ENCODE data around the gene PDSS2. TPM values are rescaled to one million over a fixed set of nuclear protein-coding genes. Genes with fewer than 3 reads are reported as not detected.

The PDSS2 gene
- total RNA-seq, 1 donor, result 12.3 TPM

DNA sequence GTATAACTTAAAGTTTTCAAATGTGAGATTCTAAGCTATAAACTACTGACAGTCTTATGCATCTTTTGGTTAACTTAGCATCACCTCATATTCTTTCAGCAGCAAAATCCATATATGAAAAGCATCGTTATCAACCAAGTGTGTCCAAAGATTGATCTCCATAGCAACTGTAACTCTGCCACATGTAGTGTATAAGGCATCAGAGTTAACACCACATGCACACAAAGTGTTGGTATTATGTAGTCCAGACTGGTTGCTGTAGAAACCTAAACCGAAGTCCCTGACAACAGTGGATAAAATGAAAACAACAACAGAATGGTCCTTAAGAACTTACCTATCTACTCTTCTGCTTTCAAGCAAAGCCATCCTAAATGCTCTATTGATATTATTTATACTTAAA lies 39.6 kb downstream of the PDSS2 start:
- no peak overlapping the region for H2AFZ ChIP-seq (ENCODE audit: low read length)
- no peaks in the 10 kb centered on the region for H3K27me3 ChIP-seq (ENCODE audit: insufficient read depth, low read length)
- no peaks in the 10 kb centered on the region for H3K4me1 ChIP-seq (ENCODE audit: insufficient read depth, low read length)
- DNase-seq (ENCODE audit: insufficient read length, low spot score, missing footprints), result no peak
- no peaks in the 10 kb centered on the region for H3K36me3 ChIP-seq (ENCODE audit: insufficient read depth, low read length)
- H3K27ac ChIP-seq (ENCODE audit: low read depth, low read length), result no peak overlapping the region
- H4K20me1 ChIP-seq (ENCODE audit: insufficient read depth, low read length), result no peaks in the 10 kb centered on the region
- no peak overlapping the region for H3K4me3 ChIP-seq (ENCODE audit: insufficient read depth, low read length)
- H3K79me2 ChIP-seq (ENCODE audit: insufficient read depth, low read length), result peaks cover 2% of the 10 kb centered on the region
- H3K9me3 ChIP-seq (ENCODE audit: low read depth, low read length), result no peaks in the 10 kb centered on the region
- TF ChIP-seq, protein P1, sequence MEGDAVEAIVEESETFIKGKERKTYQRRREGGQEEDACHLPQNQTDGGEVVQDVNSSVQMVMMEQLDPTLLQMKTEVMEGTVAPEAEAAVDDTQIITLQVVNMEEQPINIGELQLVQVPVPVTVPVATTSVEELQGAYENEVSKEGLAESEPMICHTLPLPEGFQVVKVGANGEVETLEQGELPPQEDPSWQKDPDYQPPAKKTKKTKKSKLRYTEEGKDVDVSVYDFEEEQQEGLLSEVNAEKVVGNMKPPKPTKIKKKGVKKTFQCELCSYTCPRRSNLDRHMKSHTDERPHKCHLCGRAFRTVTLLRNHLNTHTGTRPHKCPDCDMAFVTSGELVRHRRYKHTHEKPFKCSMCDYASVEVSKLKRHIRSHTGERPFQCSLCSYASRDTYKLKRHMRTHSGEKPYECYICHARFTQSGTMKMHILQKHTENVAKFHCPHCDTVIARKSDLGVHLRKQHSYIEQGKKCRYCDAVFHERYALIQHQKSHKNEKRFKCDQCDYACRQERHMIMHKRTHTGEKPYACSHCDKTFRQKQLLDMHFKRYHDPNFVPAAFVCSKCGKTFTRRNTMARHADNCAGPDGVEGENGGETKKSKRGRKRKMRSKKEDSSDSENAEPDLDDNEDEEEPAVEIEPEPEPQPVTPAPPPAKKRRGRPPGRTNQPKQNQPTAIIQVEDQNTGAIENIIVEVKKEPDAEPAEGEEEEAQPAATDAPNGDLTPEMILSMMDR (IDR thresholded peaks at IDR 0.05; ENCODE audit: extremely low read depth, low read depth, low read length), result no peak
- H3K4me2 ChIP-seq (ENCODE audit: insufficient read depth, low read length), result no peak overlapping the region

GRCh38 chr6:107418118-107418517 lies 41.2 kb downstream of the PDSS2 start:
- Histone ChIP-seq H3K36me3 (ENCODE audit: insufficient read depth, low read length) (no peaks in the 10 kb centered on the region), H3K4me3 (ENCODE audit: insufficient read depth, low read length) (no peak overlapping the region), H2AFZ (ENCODE audit: low read length) (no peak overlapping the region), H3K4me1 (ENCODE audit: insufficient read depth, low read length) (no peaks in the 10 kb centered on the region), H3K27ac (ENCODE audit: low read depth, low read length) (no peak overlapping the region), H3K4me2 (ENCODE audit: insufficient read depth, low read length) (no peak overlapping the region), H3K9me3 (ENCODE audit: low read depth, low read length) (no peaks in the 10 kb centered on the region), H3K79me2 (ENCODE audit: insufficient read depth, low read length) (peaks cover 2% of the 10 kb centered on the region), H4K20me1 (ENCODE audit: insufficient read depth, low read length) (peaks cover 3% of the 10 kb centered on the region), H3K27me3 (ENCODE audit: insufficient read depth, low read length) (no peaks in the 10 kb centered on the region)
- DNase-seq (ENCODE audit: insufficient read length, low spot score, missing footprints), result no peak
- TF ChIP-seq, protein P1 (IDR thresholded peaks at IDR 0.05; ENCODE audit: extremely low read depth, low read depth, low read length), result peak; percentile 60

DNA sequence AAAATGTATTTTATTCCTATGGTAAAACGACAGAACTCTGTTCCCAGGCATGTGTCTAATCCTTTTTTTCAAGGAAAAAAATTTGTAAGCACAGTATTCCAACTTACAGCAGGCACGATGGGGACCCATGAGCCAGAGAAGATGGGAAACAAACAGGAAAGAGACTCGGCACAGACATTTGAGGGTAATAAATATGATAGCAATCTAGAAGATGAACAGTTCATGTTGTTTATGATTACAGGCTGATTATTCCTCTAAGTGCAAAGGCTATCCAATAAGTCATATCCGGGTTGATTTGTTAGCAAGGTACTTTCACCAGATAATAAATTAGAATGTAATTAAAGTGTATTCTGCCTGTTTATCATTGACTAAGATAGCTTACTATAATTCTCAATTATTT lies 43.2 kb downstream of the PDSS2 start:
- DNase-seq (ENCODE audit: insufficient read length, low spot score, missing footprints), result no peak
- Histone ChIP-seq H4K20me1 (ENCODE audit: insufficient read depth, low read length) (peaks cover 3% of the 10 kb centered on the region), H3K79me2 (ENCODE audit: insufficient read depth, low read length) (peaks cover 2% of the 10 kb centered on the region), H3K9me3 (ENCODE audit: low read depth, low read length) (no peaks in the 10 kb centered on the region), H3K27ac (ENCODE audit: low read depth, low read length) (no peak overlapping the region), H3K36me3 (ENCODE audit: insufficient read depth, low read length) (no peaks in the 10 kb centered on the region), H3K4me3 (ENCODE audit: insufficient read depth, low read length) (no peak overlapping the region), H2AFZ (ENCODE audit: low read length) (no peak overlapping the region), H3K4me1 (ENCODE audit: insufficient read depth, low read length) (no peaks in the 10 kb centered on the region), H3K27me3 (ENCODE audit: insufficient read depth, low read length) (no peaks in the 10 kb centered on the region), H3K4me2 (ENCODE audit: insufficient read depth, low read length) (no peak overlapping the region)
- TF ChIP-seq, protein P1 (IDR thresholded peaks at IDR 0.05; ENCODE audit: extremely low read depth, low read depth, low read length), result no peak

DNA sequence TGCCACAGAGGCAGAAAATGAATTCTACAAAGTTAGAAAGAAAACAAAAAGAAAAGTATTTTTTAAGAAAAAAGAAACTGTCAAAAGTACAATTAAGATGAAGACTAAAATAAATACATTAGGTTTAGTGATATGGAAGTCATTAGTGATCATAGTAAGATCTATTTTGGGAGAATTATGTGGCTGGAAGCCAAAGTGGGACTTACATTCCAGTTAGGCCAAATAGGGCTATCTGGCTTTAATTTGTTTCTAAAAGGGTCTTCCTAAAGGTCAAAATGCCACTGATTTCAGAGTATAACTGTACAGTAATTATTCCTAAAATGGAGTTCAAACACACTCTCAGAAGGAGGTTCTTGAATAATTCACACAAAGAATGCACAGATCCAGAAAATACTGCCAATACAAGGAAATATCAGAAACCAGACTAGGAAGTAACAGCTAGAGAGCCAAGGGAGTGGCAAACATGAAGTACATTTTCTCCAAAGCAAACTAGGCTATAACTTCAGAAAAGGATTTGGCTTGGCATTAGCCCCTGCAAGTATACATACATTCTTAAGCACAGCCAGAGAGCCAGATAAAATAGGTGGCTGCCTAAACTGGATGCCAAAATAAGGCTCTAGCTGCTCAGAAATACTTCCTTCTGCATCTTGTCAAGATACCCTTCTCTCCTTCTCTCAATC lies 45.3 kb downstream of the PDSS2 start:
- no peak overlapping the region for H3K4me2 ChIP-seq (ENCODE audit: insufficient read depth, low read length)
- DNase-seq (ENCODE audit: insufficient read length, low spot score, missing footprints), result no peak
- peaks cover 3% of the 10 kb centered on the region for H4K20me1 ChIP-seq (ENCODE audit: insufficient read depth, low read length)
- no peaks in the 10 kb centered on the region for H3K79me2 ChIP-seq (ENCODE audit: insufficient read depth, low read length)
- no peaks in the 10 kb centered on the region for H3K4me1 ChIP-seq (ENCODE audit: insufficient read depth, low read length)
- no peaks in the 10 kb centered on the region for H3K9me3 ChIP-seq (ENCODE audit: low read depth, low read length)
- TF ChIP-seq, protein P1 (IDR thresholded peaks at IDR 0.05; ENCODE audit: extremely low read depth, low read depth, low read length), result no peak
- H3K27ac ChIP-seq (ENCODE audit: low read depth, low read length), result no peak overlapping the region
- H3K36me3 ChIP-seq (ENCODE audit: insufficient read depth, low read length), result no peaks in the 10 kb centered on the region
- H2AFZ ChIP-seq (ENCODE audit: low read length), result no peak overlapping the region
- no peaks in the 10 kb centered on the region for H3K27me3 ChIP-seq (ENCODE audit: insufficient read depth, low read length)
- no peak overlapping the region for H3K4me3 ChIP-seq (ENCODE audit: insufficient read depth, low read length)
